GM18861 (cell line): ENCODE results near the gene NRP2.
A peak's percentile ranks its signal among the peaks of the same experiment; 100 is the strongest.

Experiments
- ATAC-seq: cut with Tn5 transposase; IDR thresholded peaks from one replicate; pipeline ENCODE4 v1.9.1; 2021; ENCODE audit not compliant: unreplicated experiment

The NRP2 gene

DNA sequence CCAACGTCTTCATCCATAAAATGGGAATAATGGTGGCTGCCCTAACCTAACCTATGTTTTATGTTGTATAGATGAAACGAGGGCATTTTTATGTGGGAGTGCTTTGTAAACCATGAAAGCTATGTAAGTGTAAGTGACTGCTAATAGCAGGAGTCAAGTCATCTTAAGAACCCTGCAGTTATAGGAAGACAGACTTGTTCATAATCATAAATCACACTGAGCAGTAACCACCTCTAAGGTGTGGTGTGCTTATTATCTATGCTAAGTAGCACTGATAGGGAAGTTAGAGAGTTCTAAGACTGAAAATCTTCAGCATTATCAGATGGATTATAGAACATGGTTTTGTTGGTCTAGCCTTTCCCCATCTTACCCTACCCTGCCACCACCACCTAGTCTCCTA, 24.2 kb upstream of the NRP2 start:
- no peak for ATAC-seq

DNA sequence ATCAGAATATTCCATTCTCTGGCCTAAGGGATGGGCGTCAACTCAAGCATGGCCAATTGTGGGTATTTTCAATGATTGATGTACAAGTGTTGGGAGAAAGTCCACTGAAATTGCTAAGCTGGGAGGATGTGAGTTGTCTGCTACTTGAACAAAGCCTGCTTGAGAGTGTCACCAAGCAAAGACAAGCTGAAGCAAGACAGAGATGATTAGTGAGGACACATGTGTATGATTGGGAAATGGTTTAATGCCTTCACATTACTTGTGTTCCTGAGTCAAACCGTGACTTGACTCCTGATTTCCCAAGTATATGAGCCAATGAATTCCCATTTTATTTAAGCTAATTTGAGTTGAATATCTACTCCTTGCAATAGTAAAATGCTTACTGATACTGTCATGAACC, 23.7 kb upstream of the NRP2 start:
- no peak for ATAC-seq

DNA sequence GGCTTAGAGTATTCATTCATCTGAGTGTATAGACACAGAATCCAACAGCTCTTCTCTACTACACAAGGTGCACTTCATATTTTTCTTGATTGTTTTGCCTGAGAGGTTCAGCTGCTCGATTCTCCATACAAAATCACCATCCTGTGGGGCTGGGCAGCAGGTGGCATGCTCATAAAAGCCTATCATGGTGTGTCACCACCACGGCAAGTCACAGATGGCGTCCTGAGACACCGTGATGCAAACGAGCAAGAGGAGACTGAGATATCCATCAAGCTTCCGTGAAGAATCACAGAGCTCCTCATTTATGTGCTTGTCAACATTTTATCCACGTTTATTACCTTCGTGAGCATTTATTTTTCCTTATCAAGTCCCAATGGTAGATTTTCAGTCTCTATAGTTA, 22.4 kb upstream of the NRP2 start:
- ATAC-seq: no peak

DNA sequence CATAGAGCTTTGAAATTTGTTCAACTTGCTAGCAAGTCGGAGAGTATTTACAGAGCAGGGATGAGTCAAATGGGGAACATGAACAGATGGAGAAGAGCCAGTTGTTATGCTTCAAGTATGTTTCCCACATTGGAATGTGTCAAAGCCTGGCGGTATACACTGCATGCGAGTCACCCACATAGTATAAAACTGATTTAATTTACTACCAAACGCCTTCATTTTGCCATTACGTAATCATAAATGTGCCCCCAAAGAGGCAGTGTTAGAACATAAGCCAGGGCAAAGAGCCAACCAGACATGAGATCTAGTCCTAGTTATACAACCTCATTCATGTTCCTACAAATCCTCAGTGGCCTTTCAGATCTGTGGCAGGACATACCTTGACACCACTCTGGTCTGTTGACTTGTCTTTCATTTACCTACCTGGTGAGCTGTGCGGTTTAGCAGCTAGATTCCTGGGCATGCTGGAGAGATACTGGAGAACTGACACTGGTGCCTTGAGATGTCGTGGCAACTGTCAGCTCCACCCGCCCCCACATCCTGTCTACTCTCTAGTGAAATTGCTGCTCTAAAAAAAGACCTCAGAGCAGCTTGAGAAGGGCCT, 21.7 kb upstream of the NRP2 start:
- peak; percentile 71 for ATAC-seq

DNA sequence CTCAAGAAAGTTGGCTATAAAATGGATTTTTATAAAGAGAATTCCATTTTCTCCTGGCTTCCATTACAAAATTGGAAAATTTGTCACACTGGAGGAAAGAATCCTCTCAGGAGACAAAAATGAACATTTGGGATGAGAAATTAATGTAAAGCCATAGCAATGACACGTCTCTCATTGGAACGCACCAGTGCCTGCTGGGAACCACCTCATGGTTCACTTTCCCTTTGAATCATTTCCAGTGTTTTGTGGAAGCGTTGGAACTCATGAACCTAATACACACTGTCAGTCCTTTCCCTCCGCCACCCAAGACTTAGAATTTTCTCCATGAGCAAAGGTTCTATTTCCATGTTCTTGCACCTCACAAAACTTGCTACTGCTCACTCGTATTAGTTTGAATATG, 21.0 kb upstream of the NRP2 start:
- ATAC-seq: no peak

DNA sequence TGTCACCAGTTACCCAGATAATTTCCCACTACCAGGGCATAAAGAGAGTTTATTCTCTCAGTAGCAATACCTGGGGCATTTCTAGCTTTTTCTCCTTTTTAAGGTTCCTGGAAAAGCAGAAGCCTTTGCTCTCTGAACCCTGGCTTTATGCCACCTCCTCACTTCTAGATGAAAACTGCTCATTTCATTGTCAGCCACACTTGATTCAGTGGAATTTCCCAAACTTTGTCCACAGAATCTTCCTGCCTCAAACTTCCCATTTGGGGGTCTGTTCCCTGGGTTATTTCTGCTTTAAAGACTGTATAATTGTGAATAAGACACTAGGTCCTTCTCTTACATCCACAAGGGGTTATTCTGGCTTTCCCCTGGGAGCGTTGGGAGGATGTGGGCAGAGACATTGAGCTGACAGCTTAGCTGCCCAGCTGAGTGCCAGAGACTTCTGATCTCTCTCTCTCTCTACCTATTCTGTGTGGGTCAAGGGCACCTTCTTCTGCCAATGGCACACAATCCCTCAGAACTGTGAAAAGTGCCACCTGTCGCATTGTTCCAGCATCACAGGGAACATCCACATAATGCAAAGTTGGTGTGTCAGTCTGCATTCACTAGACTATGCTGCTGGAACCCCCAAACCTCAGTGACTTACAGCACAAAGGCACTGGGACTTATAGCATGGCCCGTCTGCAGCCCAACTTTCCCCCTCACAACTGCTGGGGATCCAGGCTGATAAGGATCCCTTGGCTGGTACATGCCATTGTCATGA, 19.9 kb upstream of the NRP2 start:
- no peak for ATAC-seq

DNA sequence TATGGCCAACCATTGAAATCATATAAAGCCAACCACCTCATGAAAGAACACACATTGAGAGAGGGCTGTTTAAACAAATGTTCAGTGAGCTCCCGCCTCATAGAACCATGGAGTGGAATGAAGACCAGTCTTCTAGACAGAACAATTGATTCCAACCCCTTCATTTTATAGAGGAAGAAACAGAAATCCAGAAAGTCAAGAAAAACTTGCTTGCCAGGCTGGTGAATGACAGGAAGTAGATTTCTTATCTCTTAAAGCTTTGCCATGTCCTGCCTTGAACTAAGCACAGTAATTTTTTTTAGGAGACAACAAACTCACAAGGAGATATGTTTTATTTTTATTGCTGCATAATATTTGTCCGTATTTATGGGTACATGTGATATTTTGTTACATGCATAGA, 16.5 kb upstream of the NRP2 start:
- no peak for ATAC-seq

DNA sequence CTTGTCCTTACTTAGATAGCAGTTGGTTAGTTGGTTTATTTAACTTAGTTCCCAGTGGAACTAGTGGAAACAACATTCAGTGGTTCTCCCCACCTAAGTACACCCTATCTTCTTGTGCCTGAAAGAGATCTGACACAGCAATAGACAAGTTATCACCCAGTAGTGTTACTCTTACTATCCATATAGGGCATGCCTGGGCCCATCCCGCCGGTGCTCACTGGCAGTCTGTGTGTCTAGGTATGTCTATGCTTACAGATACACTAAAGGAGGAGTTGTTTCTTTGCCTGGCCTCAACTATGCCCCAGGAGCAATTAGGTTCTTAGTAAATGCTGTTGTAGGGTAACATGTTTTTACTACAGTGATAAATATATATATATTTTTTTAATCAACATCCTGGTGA, 12.0 kb upstream of the NRP2 start:
- no peak for ATAC-seq

DNA sequence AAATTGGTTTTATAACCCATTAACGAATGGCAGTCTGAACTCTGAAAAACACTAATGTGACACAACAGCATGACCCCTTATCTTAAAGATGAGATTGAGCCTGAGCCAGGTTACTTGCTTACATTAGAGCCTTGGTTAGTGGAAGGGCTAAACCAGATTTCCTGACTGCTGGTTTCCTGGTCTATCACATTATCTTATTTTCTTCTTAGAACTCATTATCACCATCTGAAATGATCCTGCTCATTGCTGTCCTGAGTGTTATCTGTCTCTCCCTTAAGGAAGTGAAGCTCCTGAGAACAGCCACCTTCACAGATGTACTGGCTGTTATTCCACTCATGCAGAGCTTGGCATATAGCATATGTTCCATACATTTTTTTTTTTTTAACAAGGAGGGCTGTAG, 9.0 kb upstream of the NRP2 start:
- no peak for ATAC-seq

DNA sequence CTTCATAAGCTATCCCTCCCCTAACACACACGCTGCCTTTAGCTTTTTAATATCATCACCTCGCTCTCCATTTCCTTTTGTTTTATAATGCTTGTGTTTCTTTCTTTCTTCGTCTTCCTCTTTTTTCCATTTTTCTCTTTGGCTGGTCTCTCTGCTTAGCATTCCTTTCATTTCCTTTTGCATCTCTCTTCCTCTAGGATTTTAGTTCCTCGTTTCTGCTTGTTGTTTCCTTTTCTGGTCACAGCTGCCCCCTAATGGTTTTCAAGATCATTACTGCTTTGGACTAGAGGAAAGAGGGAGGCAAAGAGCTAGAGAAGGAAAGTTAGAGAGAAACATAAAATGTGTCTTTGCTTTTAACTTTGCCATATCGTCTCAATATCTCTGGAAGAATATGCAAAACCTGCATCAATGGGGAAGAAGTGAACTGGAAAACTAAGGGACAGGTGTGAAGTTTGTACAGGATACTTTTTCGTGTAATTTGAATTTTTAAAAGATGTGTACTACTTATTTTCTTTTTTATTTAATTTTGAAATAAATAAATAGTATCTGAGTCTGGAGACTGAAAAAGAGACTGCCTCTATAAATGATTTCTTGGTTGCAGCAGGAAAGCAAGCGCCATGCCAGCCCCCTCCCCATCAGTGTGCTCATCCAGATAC, 6.3 kb upstream of the NRP2 start:
- no peak for ATAC-seq

DNA sequence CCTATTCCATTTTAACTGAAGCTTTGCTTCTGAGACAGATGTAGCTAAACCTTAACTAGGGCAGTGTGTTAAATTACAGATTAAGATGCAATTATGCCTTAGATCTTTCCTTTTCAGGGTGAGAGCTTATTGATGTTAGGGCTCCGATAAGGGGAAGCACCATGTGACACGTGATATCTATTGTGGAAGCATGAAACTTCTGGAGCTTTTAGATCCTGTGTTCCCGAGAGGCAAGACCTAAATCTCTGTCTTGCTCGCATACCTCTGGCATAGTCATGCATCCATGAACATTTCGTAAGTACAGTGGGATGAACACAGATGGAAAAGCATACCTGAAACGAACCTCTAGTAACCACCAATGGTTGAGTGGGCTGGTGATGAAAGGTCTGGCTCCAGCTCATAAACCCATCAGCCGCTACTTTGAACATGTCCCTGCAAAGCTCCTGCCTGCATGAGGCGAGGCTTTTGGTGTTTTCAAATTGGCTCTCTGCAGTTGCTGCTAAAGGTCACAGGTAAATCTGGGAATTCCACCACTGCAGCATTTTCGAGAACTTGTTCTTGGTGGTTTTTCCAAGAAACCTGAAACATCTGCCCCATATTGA, 3.7 kb upstream of the NRP2 start:
- no peak for ATAC-seq

DNA sequence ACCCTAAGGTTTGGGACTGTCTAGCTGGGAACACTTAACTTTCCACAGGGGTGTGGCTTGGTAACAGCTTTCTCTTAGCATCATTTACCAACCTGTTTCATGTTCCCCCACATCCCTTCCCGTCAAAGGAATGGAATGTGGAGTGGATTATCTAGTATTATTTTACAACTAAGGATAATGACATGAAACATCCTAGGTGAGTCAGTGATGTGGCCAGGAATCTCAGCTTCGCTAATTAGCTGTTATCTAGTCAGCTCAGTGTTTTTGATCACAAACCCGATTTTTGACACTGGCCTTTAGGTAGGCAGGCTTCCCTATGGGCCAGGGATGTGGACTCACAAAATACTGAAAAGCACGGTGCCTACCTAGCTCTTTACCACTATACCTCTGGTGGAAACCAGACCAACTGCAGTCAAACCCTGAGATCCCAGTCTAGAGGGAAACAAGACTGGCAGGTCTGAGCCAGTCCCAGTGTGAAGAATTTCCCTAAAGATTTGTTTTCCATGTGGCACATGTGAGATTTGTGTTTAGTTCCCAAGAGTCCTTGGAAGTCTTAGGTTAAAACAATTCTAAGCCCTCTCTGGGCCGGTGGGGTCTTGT, 2.8 kb upstream of the NRP2 start:
- ATAC-seq: no peak

DNA sequence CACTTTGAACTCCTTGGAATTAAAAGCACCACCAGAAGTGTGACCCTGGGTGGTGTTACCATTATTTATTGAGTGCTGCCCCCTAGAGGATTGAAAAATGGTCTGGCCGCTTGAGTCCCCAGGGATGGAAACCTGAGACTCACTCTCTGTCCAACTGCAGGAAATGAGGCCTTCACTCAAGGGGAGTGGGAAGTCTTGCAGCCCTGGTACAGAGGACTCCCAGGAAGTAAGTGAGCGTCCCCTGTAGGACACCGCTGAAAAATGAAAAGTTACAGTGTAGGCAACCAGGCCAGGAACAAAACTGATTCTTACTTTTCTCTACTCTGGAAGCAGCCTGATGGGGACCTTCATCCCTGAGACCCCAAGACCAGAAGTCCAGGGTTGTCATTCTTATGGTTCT, 2.2 kb upstream of the NRP2 start:
- peak; percentile 71 for ATAC-seq

DNA sequence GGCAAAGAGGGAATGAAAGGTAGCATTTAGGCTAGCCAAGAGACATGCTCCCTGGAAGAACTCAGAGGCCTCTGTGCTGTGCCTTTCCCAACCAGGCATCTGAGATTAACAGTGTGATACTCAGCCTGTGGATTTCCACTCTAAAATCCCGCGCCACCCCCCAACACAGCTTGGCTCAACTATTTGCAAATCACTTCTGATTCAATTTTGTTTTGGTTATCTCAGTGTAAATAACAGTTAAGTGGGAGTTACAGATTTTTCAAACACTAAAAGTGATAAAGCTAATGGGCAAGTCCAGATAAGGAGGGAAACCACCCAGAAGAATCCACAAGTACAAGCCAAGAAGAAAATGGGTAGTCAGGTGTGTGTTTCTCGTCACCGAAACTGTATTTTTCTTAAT, 1.4 kb upstream of the NRP2 start:
- ATAC-seq: no peak

DNA sequence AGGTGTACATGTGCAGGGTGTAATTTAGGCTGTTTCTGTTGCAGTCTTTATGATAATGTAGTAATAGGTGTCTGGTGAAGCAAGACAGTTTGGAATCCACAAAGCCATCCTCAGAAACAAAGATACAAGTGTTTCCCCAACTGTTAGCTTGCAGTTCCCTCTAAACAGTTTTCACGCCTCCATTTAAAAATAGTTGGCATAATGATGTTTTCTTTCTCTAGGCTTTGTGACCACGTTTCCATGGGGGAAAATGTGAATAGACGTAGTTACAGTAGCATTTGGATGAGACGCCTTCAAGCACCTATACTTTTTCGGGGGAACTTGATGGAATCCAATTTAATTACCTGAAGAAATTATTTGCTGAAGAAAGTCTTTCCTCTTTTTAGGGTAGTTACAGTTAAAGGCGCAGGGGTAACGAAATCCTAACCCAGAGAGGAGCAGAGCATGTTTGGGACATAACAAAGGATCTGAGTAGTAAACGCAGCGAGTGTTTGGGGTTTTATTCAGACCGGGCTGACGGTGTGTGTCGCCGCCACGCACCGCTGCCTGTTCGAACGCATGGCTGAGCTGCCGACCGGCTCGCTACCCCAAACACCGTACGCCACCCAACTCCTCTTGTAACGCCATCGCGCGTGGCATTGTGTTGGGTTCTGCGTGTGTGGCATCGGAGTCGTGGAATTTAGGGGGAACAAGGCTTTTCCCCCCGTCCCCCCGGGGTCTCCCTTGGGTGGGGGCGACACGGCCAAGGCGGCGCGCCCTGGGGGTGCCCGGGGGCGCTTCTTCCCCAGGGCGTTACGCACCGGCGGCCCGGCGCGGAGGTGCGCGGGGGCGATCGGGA, 681 bp upstream of the NRP2 start:
- peak; percentile 46 for ATAC-seq

DNA sequence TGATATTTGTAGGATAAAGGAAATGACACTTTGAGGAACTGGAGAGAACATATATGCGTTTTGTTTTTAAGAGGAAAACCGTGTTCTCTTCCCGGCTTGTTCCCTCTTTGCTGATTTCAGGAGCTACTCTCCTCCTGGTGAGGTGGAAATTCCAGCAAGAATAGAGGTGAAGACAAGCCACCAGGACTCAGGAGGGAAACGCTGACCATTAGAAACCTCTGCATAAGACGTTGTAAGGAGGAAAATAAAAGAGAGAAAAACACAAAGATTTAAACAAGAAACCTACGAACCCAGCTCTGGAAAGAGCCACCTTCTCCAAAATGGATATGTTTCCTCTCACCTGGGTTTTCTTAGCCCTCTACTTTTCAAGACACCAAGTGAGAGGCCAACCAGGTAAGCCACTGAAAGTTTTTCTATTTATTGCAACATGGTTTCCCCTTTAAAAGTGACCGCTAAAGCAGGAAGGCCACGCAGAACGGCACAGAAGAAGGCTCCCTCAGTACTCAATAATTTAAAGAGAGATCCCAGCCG, 735 bp downstream of the NRP2 start:
- no peak for ATAC-seq

DNA sequence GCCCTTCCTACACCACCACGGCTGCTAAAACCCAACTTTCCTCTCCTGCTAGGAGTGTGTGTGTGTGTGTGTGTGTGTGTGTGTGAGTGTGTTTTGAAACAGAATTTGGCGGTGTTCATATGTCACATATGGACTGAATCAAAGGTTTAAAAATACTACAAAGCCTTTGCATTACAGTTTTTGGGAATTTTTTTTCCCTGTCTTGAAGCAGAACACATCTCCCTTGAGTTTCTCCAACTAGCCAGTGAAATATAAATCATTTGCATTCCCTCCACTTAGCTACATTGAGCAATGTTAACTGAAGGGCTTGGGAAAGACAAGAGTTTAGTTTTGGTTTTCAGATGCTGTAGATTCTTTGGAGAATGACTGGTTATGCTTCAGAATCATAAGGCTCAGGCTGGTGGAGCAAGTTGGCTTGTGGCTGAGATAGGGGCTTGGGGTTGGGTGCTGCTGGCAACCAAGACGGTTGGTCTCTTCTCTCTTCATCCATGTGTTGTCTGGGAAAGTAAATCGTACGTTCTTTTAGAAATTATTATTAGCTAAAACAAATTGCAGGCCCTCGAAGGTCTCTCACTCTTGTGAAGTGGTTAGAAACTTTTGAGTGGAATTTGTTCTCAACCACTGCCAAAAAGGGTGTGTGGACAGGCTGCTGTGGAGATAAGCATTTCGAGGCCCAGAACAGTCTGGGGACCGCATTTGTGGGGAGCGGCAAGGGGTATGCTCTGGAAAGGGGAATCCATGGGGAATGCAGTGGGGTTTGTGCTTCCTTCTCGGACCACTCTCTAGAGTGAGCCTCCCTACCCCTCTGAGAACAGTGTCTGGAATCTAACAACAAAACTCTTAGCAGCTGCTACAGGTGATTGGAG, 1.4 kb downstream of the NRP2 start:
- ATAC-seq: no peak

DNA sequence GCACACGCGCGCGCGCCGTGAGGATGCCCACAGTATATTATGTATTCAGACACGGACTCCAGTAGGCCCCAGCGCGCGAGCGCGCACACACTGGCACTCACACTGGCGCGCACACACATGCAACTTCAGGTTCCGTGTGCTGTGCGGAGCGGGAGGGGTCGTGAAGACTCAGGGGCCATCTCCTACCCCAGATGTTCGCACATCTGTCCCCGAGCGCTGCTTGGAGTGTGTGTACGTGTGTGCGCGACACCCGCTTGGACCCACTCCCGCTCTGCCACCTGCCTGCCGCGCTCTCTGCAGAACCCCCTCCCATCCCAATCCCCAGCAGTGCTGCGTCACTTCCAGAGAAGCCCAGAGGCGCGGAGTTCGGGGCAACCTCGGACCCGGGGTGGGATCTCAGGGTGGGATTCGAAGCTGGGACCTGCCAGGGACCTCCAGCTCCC, 2.6 kb downstream of the NRP2 start:
- no peak for ATAC-seq

DNA sequence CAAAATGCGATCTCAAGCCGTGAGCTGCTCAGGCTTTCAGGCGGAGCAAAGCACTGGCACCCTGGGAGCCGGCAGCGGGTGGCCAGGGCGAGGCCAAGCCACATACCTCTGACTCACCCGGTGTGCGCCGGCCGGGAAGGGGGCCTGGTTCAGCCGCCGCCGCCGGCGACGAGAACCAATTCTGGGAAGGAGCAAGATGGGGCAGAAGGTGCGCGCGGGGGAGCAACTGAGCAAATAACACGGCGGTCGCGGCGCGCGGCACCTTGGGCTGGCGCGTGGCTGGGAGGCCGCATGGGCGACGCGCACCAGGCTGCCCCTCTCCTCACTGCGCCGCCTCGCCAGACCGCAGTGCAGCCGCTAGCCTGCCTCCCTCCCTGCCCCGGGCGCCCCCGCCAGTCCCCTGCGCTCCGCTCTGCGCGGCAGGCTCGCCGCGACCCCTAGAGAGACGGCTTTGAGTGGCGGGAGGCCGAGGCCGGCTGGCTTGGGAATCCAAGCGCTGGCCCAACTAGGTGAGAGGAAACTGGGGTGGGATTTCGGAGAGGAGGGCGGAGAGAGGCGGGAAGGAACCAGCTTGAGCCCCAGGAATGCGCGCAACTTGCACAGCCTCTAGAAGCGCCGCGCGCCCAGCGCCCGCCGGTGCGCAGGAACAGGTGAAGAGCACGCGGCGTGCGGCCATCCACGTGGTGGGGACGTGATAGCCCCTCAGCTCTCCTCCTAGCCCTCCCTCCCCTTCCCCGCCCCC, 3.2 kb downstream of the NRP2 start:
- ATAC-seq: no peak
